Stomach (tissue), 9 donors: ENCODE data around the gene INAFM2. TPM values are rescaled to one million over a fixed set of nuclear protein-coding genes. Genes with fewer than 3 reads are reported as not detected.
A peak's percentile ranks its signal among the peaks of the same experiment; 100 is the strongest.

Experiments
- DNase-seq, 2 donors: peaks; one replicate each; pipeline versions ENCODE4 v3.0.0 to v3.0.0-alpha.2; 2013 to 2019
- H3K27ac ChIP-seq, 5 donors: fragments of 200-600 bp in 4 of 5; sonication (generic) in 4 of 5; one replicate each; pipeline ENCODE4 v1.5.1; 2013 to 2019; ENCODE audit warnings: mild to moderate bottlenecking in 1 of 5, moderate library complexity in 1 of 5
- H3K27me3 ChIP-seq, 3 donors: fragments of 200-600 bp; sonication (generic); one replicate each; pipeline ENCODE4 v1.5.1; 2017 to 2019; ENCODE audit warnings: mixed run types in 1 of 3
- H3K36me3 ChIP-seq, 4 donors: fragments of 200-600 bp; sonication (generic); 1 replicate in 3 of 4; 2 replicates in 1 of 4; pipeline ENCODE4 v1.5.1; 2016 to 2019
- H3K4me1 ChIP-seq, 4 donors: fragments of 200-600 bp; sonication (generic); one replicate each; pipeline ENCODE4 v1.5.1; 2016 to 2019
- H3K4me3 ChIP-seq, 4 donors: fragments of 200-600 bp; sonication (generic) in 3 of 4; one replicate each; pipeline ENCODE4 v1.5.1; 2016 to 2019; ENCODE audit warnings: mild to moderate bottlenecking in 1 of 4
- H3K9me3 ChIP-seq, 4 donors: fragments of 200-600 bp; sonication (generic); one replicate each; pipeline ENCODE4 v1.5.1; 2016 to 2019
- EP300 ChIP-seq: sonication (generic); formaldehyde crosslinking; IDR thresholded peaks from one replicate; pipeline ENCODE4 v1.6.1; 2017; ENCODE audit warnings: antibody characterized with exemption
- POLR2A ChIP-seq, 4 donors: fragments of 450-650 bp; IDR thresholded peaks; one replicate each; pipeline ENCODE4 v1.6.1; 2016; ENCODE audit warnings: antibody characterized with exemption in 4 of 4, control low read depth in 2 of 4, mild to moderate bottlenecking in 1 of 4, moderate library complexity in 1 of 4
- POLR2AphosphoS5 ChIP-seq, 3 donors: sonication (generic); formaldehyde crosslinking; IDR thresholded peaks; one replicate each; pipeline ENCODE4 v1.6.1; 2016; ENCODE audit warnings: antibody characterized with exemption in 3 of 3
- WGBS, 5 donors: extraction: QIAGEN DNeasy Blood & Tissue Kit in 3 of 5; methylation state at CpG; one replicate each; pipeline versions ENCODE4 v1.1.5 to v1.1.7; 2013 to 2018; 5-methylcytosine and 5-hydroxymethylcytosine counted together
- intact Hi-C: fragments of 100-400 bp; cut with DNase I; formaldehyde crosslinking; loops from one replicate; pipeline ENCODE4 v1.15.1; 2023; ENCODE audit warnings: low total_unique reads
- polyA plus RNA-seq, 3 donors: library from polyadenylated mRNA; stranded (reverse); fragments of 200-250 nt; gene quantifications; one replicate each; pipeline ENCODE4 v1.2.3, GENCODE V29; 2013
- total RNA-seq, 5 donors: library from RNA; depleted of rRNA; stranded (reverse); fragments of >200 nt; gene quantifications; one replicate each; pipeline versions ENCODE4 v1.1.0 to v1.2.3, GENCODE V29; 2014 to 2016
- TF ChIP-seq, protein P1 (sequence below), 7 experiments: fragments of 450-650 bp in 4 of 7; fragments of 200-600 bp in 3 of 7; sonication (generic) in 3 of 7; IDR thresholded peaks; one replicate each; pipeline ENCODE4 v1.5.1; 2016 to 2019; ENCODE audit warnings: antibody characterized with exemption in 7 of 7, control low read depth in 2 of 7, mild to moderate bottlenecking in 1 of 7
- donor health status: healthy with polysubstance abuse.
- donor health status: Bipolar disorder and iron deficiency.
- donor health status: healthy.

The INAFM2 gene
- total and polyA plus RNA-seq, 8 donors, result 3.4 to 65.2 (median 20.4) TPM

DNA sequence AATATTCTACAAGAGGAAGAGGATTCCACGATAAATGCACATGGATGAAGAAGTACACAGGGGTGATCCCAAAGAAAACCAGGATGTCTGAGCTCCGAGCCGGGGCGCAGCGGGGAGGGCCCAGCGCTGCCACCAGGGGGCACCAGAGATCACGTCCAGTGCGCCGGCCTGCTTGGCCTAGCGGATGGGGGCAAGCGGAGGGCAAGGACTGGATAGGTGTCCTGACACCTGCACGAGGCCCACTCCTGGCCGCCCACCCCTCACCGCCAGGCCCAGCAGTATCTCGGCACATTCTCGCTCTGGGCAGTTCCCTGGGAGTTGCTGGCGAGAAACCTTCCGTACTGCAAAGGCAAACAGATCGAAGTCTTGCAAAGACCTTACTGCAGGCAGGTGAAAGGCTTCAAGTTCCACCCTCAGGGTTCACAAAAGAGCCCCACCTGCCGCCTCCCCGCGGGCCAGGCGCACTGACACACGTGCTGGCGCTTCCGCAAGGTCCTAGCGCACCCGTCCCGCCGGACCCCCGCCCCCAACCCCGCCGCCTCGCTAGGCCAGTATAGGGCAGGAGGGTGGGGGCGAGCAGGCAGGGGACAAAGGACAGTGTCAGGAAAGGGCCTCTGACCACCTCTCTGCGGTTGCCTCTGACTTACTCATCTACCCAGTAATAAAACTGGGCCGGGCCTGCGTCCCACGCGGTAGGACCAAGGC is 43.9 kb upstream of the INAFM2 start:
- TF ChIP-seq, protein P1, sequence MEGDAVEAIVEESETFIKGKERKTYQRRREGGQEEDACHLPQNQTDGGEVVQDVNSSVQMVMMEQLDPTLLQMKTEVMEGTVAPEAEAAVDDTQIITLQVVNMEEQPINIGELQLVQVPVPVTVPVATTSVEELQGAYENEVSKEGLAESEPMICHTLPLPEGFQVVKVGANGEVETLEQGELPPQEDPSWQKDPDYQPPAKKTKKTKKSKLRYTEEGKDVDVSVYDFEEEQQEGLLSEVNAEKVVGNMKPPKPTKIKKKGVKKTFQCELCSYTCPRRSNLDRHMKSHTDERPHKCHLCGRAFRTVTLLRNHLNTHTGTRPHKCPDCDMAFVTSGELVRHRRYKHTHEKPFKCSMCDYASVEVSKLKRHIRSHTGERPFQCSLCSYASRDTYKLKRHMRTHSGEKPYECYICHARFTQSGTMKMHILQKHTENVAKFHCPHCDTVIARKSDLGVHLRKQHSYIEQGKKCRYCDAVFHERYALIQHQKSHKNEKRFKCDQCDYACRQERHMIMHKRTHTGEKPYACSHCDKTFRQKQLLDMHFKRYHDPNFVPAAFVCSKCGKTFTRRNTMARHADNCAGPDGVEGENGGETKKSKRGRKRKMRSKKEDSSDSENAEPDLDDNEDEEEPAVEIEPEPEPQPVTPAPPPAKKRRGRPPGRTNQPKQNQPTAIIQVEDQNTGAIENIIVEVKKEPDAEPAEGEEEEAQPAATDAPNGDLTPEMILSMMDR (IDR thresholded peaks at IDR 0.05), result peak in 6 of 7 experiments; percentile 31 to 99 (median 94)
- peak in 1 of 3 donors; percentile 41 for TF ChIP-seq POLR2AphosphoS5 (IDR thresholded peaks at IDR 0.05)
- no peak for TF ChIP-seq EP300
- TF ChIP-seq POLR2A (IDR thresholded peaks at IDR 0.05), result no peak
- Histone ChIP-seq H3K27me3 (peaks cover 18 to 73% (median 53%) of the 10 kb centered on the region in 3 donors), H3K4me3 (peak overlapping the region in 1 of 4 donors; percentile 19), H3K36me3 (no peaks in the 10 kb centered on the region), H3K4me1 (peaks cover 29 to 49% (median 40%) of the 10 kb centered on the region in 4 donors), H3K27ac (no peak overlapping the region), H3K9me3 (no peaks in the 10 kb centered on the region)
- intact Hi-C loops, result loop anchor here (5.0 kb wide), 1 partner anchor 143 kb away; no protein-coding TSS in a partner anchor
- DNase-seq, result peak; percentile 80 to 89
- WGBS, 5 donors, result 13 to 17% (median 15%) methylated on average over 22 to 40 of the region's 40 CpGs

DNA sequence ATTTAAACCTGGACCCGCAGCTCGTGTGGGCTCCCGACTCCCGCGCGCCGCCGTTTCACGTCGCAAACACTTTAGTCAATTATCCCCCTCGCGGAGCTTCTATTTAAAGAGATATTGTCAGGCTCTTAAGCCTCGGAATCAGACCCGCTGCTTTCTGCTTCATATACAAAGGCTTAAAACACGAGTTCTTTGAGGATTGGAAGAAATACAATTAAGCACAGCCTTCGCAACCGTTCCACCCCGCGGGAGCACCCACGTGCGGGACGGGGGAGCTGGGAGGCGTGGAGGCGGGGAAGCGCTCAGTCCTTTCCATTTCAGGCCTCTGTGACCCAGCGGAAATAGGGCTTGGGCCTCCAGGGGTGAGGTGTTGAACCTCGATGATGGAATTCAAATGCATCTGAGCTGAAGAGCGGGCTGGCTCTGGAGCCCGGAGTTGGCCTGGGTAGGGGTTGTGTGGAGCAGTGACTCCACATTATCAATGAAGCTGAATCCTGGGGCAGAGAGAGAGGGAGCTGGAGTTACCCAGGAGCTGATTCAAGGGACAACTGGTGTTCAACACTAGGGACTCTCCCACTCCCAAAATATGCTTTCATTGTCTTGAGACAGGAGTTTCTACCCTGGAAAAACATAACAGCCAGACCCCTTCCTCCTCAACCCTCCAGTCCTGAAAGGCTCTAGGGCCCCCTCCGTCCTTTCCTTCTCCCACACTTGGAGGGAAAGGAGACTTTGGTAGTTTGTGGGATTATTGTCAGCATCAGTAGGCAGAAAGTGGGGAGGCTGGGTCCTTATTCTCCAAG is 43.0 kb upstream of the INAFM2 start:
- Histone ChIP-seq H3K4me3 (no peak overlapping the region), H3K36me3 (no peaks in the 10 kb centered on the region), H3K27ac (no peak overlapping the region), H3K4me1 (peaks cover 29 to 55% (median 40%) of the 10 kb centered on the region in 4 donors), H3K27me3 (peaks cover 18 to 77% (median 53%) of the 10 kb centered on the region in 3 donors), H3K9me3 (no peaks in the 10 kb centered on the region)
- intact Hi-C loops, result loop anchor here (5.0 kb wide), 1 partner anchor 142 kb away; no protein-coding TSS in a partner anchor
- WGBS, 5 donors, result 40 to 62% (median 44%) methylated on average over 30 of the region's 30 CpGs
- no peak for DNase-seq
- TF ChIP-seq EP300, result no peak
- TF ChIP-seq POLR2AphosphoS5 (IDR thresholded peaks at IDR 0.05), result no peak
- TF ChIP-seq, protein P1 (IDR thresholded peaks at IDR 0.05), result no peak
- no peak for TF ChIP-seq POLR2A (IDR thresholded peaks at IDR 0.05)

DNA sequence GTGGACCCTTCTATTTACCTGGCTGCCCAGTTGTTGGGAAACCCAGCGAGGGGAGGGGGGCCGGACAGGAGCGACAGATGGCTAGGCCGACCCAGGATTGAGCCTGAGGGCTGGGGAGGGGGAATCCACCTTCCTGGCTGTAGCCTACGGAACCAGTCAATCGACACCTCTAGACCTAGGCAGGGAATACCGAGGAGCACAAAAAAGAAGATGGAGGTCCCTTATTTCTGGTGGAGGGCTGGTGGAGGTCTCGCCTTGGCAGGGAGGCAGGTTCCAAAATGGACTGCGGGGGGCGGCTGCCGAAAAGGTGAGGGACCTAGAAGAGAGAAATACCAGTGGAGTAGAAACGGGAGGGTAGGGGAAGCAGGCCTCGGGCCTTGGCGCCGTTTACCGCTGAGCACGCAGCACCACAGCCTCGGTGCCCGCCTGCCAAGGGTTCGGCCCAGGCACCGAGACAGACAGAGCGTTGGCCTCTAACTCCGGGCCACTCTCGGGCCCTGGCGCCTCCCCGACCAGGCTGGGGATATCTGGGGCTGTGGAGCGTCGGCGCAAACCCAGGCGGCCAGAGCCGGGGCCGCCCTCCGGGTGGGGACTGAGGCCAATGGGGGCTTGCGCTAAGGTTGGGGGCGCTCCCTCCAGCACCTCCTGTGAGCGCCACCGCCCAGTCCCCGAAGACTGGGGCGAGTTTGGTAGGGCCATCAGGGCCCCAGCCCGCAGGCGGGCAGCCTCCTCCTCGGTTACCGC is 42.3 kb upstream of the INAFM2 start:
- intact Hi-C loops, result loop anchor here (5.0 kb wide), 1 partner anchor 141 kb away; no protein-coding TSS in a partner anchor
- Histone ChIP-seq H3K27me3 (peaks cover 18 to 77% (median 53%) of the 10 kb centered on the region in 3 donors), H3K4me1 (peaks cover 29 to 60% (median 41%) of the 10 kb centered on the region in 4 donors), H3K4me3 (peak overlapping the region; percentile 44 to 71 (median 51)), H3K36me3 (no peaks in the 10 kb centered on the region), H3K9me3 (no peaks in the 10 kb centered on the region), H3K27ac (no peak overlapping the region)
- TF ChIP-seq EP300, result no peak
- TF ChIP-seq, protein P1 (IDR thresholded peaks at IDR 0.05), result no peak
- TF ChIP-seq POLR2A (IDR thresholded peaks at IDR 0.05), result no peak
- no peak for TF ChIP-seq POLR2AphosphoS5 (IDR thresholded peaks at IDR 0.05)
- no peak for DNase-seq
- WGBS, 5 donors, result 50 to 67% (median 54%) methylated on average over 27 to 43 of the region's 43 CpGs

DNA sequence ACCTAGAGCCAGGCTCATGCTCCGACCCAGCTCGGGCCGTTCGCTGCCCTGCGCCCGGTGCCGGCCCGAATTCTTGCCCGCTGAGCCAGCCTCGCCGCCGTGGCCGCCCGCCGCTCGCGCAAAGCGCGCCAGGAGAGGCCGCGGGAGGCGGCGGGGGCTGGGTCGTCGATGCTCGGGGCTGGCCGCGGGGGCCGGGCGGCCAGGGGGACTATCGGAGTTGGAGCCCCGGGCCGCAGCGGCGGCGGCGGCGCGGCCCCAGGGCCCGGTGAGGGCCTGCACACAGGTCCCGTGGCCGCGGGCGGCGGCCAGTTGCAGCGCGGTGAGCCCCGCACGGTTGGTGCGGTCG is 41.7 kb upstream of the INAFM2 start:
- intact Hi-C loops, result loop anchor here (5.0 kb wide), 1 partner anchor 141 kb away; no protein-coding TSS in a partner anchor
- H3K4me3 ChIP-seq, result peak overlapping the region; percentile 44 to 71 (median 51)
- peaks cover 29 to 60% (median 41%) of the 10 kb centered on the region in 4 donors for H3K4me1 ChIP-seq
- TF ChIP-seq POLR2AphosphoS5 (IDR thresholded peaks at IDR 0.05) (no peak), POLR2A (IDR thresholded peaks at IDR 0.05) (no peak), EP300 (no peak)
- TF ChIP-seq, protein P1 (IDR thresholded peaks at IDR 0.05), result no peak
- WGBS, 5 donors, result 3 to 6% (median 4%) methylated on average over 39 to 51 of the region's 51 CpGs; no CpG with 5 or more reads in 1 of the 5 donors
- H3K27me3 ChIP-seq, result peaks cover 18 to 77% (median 53%) of the 10 kb centered on the region in 3 donors
- no peaks in the 10 kb centered on the region for H3K9me3 ChIP-seq
- no peak for DNase-seq
- H3K27ac ChIP-seq, result no peak overlapping the region
- H3K36me3 ChIP-seq, result peaks cover 0 to 3% (median 0%) of the 10 kb centered on the region in 4 donors
